Endothelial cell (in vitro differentiated cells): ENCODE data around the gene EGFL7. TPM values are rescaled to one million over a fixed set of nuclear protein-coding genes. Genes with fewer than 3 reads are reported as not detected.
A peak's percentile ranks its signal among the peaks of the same experiment; 100 is the strongest.

Experiments
- DNase-seq: peaks from one replicate; pipeline ENCODE4 v3.0.0; 2021; ENCODE audit warnings: low spot score
- H3K27ac Mint-ChIP-seq: one replicate; pipeline ENCODE4 v1.8.0; 2021; ENCODE audit warnings: mixed read lengths, inconsistent platforms; ENCODE audit not compliant: unreplicated experiment
- H3K27me3 Mint-ChIP-seq: one replicate; pipeline ENCODE4 v1.8.0; 2021; ENCODE audit warnings: mild to moderate bottlenecking, moderate library complexity, mixed read lengths, inconsistent platforms; ENCODE audit not compliant: unreplicated experiment
- H3K36me3 Mint-ChIP-seq: one replicate; pipeline ENCODE4 v1.8.0; 2021; ENCODE audit warnings: mild to moderate bottlenecking, low read depth, mixed read lengths, inconsistent platforms; ENCODE audit not compliant: unreplicated experiment
- H3K4me1 Mint-ChIP-seq: one replicate; pipeline ENCODE4 v1.8.0; 2021; ENCODE audit warnings: mild to moderate bottlenecking, mixed read lengths, inconsistent platforms; ENCODE audit not compliant: unreplicated experiment
- H3K4me3 Mint-ChIP-seq: one replicate; pipeline ENCODE4 v1.8.0; 2021; ENCODE audit warnings: mild to moderate bottlenecking, mixed read lengths, inconsistent platforms; ENCODE audit not compliant: unreplicated experiment
- H3K9me3 Mint-ChIP-seq: one replicate; pipeline ENCODE4 v1.8.0; 2021; ENCODE audit warnings: mixed read lengths, inconsistent platforms; ENCODE audit not compliant: unreplicated experiment
- total RNA-seq: library from RNA; stranded (reverse); fragmentation: NEBNext Ultra II Directional; extraction: Animal tissue kit (Norgen Biotek cat#: 25700); gene quantifications from one replicate; pipeline ENCODE4 v1.2.1, GENCODE V29; 2021; ENCODE audit not compliant: unreplicated experiment
- TF ChIP-seq, protein P1 (sequence below): fragments of 200-600 bp; sonication (generic); IDR thresholded peaks from one replicate; pipeline ENCODE4 v1.5.0; 2021; ENCODE audit warnings: antibody characterized with exemption; ENCODE audit not compliant: unreplicated experiment

Gene EGFL7
- total RNA-seq, 1 donor from 2014 or later, result 945 TPM

DNA sequence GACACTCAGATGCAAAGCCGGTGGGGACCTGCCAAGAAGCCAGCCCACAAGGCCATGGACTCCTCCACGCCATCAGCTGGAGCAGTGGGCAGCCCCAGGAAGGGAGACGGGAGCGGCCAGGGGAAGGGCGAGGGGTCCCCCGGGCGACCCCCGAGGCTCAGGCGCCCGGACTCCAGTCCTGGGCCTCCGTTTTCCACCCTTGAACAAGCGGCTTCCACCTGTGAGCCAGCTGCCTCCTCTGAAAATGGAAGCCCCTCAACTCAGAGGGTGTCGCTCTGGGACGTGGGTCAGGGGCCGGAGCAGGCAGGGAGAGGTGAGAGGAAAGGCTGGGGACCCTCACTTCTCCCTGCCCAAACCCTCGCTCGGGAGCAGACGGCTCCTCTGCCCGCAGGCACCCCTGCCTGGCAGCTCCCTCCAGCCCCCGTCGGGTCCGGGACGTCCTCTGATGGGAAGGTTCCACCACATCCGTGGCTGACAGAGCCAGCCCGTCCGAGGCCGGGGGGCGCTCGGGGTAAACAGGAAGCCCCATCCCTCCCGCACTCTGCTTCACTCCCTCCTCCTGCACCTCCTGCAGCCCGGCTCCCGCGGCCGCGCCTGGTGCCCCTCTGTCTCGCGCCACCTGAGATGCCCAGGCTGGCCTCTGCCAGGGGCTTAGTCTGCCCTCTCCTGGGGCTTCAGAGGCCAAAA, 3.7 kb upstream of the EGFL7 start:
- peak; percentile 22 for DNase-seq
- Mint-ChIP-seq H3K27ac (no peak overlapping the region), H3K9me3 (no peaks in the 10 kb centered on the region), H3K36me3 (peaks cover 12% of the 10 kb centered on the region), H3K4me3 (no peak overlapping the region), H3K27me3 (peaks cover 16% of the 10 kb centered on the region), H3K4me1 (peaks cover 15% of the 10 kb centered on the region)
- TF ChIP-seq, protein P1, sequence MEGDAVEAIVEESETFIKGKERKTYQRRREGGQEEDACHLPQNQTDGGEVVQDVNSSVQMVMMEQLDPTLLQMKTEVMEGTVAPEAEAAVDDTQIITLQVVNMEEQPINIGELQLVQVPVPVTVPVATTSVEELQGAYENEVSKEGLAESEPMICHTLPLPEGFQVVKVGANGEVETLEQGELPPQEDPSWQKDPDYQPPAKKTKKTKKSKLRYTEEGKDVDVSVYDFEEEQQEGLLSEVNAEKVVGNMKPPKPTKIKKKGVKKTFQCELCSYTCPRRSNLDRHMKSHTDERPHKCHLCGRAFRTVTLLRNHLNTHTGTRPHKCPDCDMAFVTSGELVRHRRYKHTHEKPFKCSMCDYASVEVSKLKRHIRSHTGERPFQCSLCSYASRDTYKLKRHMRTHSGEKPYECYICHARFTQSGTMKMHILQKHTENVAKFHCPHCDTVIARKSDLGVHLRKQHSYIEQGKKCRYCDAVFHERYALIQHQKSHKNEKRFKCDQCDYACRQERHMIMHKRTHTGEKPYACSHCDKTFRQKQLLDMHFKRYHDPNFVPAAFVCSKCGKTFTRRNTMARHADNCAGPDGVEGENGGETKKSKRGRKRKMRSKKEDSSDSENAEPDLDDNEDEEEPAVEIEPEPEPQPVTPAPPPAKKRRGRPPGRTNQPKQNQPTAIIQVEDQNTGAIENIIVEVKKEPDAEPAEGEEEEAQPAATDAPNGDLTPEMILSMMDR, result no peak

- Mint-ChIP-seq H3K4me3 (no peak overlapping the region), H3K36me3 (peaks cover 22% of the 10 kb centered on the region), H3K27me3 (peaks cover 25% of the 10 kb centered on the region), H3K9me3 (no peaks in the 10 kb centered on the region), H3K4me1 (peaks cover 14% of the 10 kb centered on the region), H3K27ac (no peak overlapping the region)
- TF ChIP-seq, protein P1, result no peak
- DNase-seq, result peak; percentile 4
Observed at GRCh38 chr9:136659861-136660784, 2.6 kb upstream of the EGFL7 start.

DNA sequence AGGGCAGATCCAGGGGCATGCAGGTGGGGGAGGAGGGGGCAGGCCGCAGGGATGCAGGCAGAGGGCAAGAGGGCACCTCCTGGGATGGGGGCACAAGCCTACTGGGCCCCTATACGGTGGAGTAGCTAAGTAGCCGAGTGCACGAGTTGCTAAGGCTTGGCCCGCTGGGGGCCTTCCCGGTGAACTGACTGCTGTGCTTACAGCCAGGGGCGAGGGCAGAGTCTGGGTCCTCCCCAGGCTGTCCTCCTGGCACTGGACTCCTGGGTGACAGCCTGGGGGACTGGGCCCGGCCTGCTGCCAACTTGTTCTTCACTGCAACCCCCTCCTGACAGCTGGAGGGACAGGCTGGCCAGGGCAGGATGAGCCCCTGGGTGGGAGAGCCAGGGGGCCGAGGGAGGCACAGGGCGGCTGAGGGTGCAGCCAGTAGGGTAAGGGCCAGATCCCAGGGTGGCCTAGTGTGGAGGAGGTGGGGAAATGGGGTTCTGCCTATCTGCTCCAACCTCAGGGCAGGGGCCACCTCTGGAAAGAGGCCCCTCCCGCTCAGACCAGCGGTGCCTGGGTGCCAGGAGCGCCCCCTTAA, 1.7 kb upstream of the EGFL7 start:
- peaks cover 8% of the 10 kb centered on the region for H3K4me1 Mint-ChIP-seq
- no peaks in the 10 kb centered on the region for H3K9me3 Mint-ChIP-seq

GRCh38 chr9:136661641-136662325, 933 bp upstream of the EGFL7 start:
- Mint-ChIP-seq H3K27ac (peak overlapping the region; percentile 85), H3K4me3 (no peak overlapping the region), H3K4me1 (peaks cover 4% of the 10 kb centered on the region), H3K9me3 (no peaks in the 10 kb centered on the region), H3K27me3 (peaks cover 27% of the 10 kb centered on the region), H3K36me3 (peaks cover 27% of the 10 kb centered on the region)
- TF ChIP-seq, protein P1, result no peak
- peak; percentile 20 for DNase-seq

More for the DNA sequence above, 1.7 kb upstream of the EGFL7 start:
- TF ChIP-seq, protein P1, result no peak
- Mint-ChIP-seq H3K36me3 (peaks cover 23% of the 10 kb centered on the region), H3K4me3 (no peak overlapping the region), H3K27me3 (peaks cover 24% of the 10 kb centered on the region), H3K27ac (no peak overlapping the region)
- no peak for DNase-seq
